8988T (cell line): ENCODE measurements around the gene OR2AT4.
A peak's percentile ranks its signal among the peaks of the same experiment; 100 is the strongest.
"Not testable (repeated sequence)": the region's sequence is repeated elsewhere in the genome, so short reads cannot be mapped to it uniquely, and the experiment has no call there.

Experiments
- DNase-seq: peaks from one replicate; pipeline ENCODE4 v3.0.0; 2011

OR2AT4 gene

DNA sequence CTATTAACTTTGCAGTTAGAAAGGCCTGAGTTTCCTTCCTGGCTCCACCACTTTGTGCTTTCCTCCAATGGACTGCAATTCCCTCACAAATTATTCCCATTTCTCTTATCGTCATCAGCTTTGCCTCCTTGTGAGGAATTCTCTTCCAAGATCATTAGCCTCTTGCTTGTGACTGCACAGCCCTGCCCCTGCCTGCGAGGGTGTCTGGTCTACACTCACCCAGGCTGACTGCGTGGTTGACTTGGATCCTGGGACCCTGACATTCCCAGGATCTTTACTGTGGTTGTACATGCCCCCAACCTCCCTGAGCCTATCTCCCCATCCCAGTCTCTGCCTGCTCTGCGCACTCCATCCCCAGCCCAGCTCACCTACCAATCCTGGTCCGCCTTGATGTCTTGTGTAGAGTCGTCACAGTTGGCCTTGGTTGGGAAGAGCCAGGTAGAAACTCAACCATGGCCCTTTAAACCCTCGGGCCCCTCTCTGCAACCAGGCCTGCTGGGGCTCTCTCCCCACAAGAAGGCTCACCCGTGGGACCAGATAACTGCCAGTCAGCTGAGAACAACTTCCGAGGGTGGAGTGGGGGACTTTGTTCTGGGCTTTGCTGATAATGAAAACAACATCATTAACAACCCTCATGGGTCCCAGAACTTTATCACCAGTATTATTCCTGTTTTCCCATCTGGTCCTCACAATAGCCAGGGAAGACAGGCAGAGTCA is at the start of gene OR2AT4:
TSS of gene OR2AT4 (minus strand) at position 421 of the 717 bp plus-strand sequence.
- no peak for DNase-seq

DNA sequence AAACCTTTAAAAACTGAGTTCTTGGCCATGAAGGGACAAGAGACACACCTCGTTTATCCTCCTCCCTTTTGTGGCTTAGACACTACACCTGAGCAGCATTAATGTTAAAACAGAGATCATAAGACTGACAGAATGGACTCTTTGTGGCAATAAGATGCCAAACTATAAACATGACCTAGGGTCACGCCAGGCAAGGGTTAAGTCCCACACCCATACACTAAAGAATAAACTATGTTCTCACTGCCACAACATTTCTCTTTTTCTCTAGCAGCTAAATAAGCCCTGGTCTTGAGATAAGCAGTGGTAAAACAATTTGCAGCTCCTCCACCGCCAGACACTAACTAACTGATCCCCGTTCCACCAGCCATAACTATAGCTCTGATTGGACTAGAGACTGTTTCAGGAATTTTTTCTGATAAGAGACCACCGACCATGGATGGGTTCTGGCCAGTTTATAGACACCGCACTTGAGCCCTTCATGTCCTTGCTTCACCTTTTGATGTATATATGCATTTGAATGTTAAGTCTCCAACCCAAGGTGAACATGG is 49.4 kb upstream of the OR2AT4 start:
- DNase-seq, result no peak

DNA sequence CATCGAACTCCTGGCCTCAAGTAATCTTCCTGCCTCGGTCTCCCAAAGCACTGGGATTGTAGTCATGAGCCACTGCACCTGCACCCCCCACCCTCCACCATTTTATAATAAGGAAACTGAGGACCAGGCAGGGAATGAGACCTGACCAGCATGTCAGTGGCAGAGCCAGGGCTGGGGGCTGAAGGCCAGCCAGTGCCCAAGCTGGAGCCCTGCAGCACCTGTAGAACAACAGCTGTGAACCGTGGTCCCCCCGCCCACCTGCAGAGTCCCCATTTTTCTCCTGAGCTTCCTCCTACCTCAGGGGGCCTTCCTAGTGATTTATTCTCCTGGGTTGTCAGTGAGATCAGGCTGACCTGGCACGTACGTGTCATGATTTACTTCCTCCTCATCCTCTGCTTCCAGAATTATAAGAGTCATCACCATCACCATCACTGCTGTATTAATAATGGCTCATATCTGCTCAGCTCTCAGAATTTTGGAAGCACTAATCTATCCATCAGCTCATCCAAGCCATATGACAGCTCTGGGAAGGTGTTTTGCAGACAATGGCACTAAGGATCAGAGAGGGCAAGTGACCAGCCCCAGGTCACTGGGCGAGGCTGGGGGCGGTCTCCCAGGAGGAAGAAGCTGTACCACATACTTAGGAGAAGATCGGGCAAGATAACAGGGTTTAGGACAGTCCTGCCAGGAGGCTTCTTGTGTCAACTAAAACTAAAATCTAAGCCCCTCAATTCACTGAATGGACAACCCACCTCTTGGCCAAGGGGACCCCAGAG is 48.7 kb upstream of the OR2AT4 start:
- DNase-seq, result no peak

DNA sequence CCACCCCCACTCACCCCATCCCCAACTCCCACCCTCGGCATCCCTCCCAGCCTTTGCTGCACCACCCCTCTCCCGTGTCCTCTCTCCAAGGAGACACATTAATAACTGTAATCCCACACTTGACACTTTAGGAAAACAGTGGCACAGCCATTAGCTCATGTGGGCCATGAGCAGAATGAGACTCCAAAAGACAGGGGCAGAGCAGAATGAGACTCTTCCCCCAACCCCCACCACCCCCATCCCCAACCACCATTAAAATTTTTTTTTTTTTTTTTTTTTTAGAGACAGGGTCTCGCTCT is 48.0 kb upstream of the OR2AT4 start:
- no peak for DNase-seq

DNA sequence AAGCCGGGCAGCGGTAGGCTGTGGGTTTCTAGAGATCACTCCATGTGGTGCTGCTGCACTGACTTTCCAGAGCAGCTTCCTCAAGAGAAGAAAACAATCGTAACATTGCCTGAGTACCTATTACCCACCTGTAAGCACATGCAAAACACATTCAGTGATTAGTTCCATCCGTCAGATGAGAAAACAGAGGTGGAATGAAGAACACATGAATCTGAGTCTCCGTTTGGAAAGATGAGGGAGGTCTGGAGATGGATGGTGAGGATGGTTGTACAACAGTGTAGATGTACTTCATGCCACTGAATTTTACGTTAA is 46.7 kb upstream of the OR2AT4 start:
- DNase-seq, result no peak

DNA sequence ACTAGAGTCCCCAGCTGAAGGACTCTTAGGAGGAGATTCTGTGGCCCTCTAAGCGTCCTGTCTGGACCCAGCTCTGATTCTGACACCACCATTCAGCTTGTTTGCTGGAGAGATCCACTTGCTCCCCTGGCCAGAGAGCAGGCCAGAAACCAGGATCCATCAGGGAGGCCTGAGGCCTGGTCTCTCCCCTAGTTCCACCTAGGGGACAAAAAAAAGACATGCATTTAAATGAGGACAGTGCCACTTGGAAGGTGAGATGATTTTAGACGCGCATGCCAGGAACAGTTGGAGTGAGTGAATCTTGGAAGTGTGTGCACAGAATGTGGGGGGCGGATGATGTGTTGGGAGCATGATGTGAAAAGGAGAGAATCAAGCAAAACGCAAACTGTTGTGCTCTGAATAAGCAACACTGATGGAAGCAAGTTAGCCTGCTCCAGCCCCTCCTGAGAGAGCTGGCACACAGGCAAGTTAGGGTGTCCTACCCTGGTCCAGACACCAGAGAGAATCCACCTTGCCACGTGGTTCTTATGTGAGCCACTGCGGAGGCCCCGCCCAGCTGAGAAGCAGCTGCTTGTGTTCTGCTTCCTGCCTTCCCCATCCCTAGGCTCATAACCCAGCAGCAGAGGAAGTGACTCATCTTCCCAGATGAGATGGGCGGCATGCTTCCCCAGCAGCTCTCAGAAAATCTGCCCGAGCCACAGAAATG is 46.2 kb upstream of the OR2AT4 start:
- DNase-seq, result peak; percentile 90

DNA sequence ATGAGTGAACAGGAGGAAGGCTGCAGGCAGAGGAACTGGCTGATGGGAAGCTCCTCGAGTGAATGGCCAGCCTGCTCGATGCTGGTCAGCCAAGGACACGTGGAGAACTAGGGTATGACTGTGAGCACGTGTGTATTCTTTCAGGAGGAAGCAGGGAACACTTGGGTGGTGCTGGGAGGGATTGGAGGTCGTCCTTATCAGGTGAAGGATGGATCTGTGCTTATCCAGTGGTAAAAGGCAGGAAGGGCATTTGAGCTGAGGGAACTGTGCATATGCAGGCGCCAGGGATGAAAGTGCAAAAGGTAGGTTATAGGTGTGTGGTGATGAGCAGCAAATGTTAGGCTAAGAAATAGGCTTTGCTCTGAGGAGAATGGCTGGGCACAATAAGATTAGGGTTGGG is 44.5 kb upstream of the OR2AT4 start:
- DNase-seq, result peak; percentile 3

DNA sequence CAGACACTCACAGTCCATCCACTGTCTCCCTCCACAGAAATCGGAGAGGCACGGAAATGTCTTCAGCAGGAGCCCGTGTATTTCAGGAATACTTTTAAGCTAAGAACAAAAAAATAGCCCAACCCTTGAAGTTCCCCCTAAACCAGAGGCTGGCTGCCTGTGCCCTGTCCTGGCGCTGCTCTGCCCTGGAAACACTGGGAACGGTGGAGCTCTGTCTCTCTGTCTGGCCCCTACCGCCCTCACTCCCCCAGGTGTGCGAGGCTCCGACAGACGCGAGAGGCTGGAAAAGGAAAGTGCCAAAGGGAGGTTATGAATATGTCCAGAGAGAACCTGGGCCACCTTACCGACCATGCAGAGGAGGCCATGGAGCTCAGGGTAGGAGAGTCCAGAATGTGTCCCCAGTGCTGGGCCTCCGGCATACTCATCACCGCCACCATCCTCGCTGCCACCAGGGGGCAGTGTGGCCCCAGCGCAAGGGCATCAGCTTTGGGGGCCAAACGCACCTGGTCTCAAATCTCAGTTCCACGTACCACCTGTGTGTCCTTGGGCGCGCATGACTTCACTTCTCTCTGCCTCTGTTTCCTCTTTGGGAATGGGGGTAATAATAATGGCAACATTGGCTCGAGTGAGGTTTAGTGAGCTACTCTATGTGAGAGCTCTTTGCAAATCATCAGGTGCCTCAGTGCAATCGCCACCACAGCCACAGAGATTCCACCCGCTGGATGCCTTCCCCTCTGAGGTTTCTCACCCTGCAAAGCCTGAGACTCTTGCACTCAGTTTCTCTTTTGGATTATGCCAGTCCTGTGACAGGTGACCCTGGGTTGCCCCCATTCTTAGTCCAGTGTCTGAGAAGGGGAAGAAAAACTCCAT is 43.8 kb upstream of the OR2AT4 start:
- DNase-seq, result peak; percentile 79

DNA sequence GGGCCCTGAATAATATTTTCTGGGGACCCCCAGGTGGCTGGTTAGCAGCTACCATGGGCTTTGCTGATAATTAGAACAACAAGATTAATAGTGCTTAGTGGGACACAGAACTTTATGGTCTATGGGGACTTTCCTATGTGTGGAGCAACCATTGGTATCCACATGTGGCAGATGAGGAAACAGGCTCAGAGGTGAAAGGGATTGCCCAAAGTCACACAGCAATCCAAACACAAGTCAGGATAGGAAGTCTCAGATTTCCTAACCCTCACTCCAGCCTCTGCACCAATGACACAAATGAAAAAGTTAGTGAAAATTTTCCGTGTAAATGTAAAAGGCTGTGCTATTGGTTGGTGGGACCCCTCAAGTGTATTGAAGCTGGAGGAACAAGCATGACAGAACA is 39.0 kb upstream of the OR2AT4 start:
- DNase-seq, result no peak

DNA sequence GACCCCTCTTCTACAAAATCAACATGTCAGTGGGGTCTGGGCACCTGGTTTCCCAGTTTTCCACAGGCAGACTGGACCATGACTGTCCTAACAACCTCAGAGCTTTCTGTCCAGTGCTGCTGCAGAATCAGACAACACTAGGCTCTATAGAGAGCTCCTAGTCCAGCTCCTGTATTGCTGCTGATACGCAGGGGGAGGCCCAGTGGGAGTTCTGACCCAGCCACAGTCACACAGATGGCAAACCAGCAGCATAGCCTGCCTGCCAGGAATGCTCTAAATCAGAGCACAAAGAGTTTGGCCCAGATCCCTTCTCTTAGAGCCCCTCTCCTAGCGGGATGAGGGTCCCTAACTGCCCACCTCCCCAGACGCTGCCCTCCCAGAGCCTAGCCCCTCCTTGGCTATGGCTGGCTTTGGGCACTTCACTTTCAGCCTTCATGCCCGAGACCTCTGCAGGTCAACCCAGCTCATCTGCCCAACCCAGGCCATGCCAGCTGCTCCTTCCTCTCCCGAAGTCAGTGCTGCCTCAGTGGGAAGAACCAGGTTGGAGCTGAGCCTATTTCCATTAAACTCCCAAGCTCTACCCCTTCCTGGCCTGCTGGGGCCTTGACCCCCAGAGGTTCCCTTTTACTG is 38.5 kb upstream of the OR2AT4 start:
- DNase-seq, result no peak

- no peak for DNase-seq
Observed at GRCh38 chr11:75133976-75134375, 37.3 kb upstream of the OR2AT4 start.

DNA sequence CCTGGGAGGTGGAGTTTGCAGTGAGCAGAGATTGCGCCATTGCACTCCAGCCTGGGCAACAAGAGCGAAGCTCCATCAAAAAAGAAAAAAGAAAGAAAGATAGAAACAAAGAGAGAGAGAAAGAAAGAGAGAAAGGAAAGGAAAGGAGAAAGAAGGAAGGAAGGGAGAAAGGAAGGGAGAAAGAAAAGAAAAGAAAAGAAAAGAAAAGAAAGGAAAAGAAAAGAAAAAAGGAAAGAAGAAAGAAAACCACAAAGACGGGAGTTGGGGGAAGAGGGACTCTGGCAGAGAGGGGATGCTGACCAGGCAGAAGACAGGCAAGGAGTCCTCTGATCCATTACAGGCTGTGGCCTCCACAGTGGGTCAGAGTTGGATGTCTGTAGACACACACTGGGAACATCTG is 35.4 kb upstream of the OR2AT4 start:
- DNase-seq, result no peak

- no peak for DNase-seq
Observed at GRCh38 chr11:75126564-75126963, 29.9 kb upstream of the OR2AT4 start.

DNA sequence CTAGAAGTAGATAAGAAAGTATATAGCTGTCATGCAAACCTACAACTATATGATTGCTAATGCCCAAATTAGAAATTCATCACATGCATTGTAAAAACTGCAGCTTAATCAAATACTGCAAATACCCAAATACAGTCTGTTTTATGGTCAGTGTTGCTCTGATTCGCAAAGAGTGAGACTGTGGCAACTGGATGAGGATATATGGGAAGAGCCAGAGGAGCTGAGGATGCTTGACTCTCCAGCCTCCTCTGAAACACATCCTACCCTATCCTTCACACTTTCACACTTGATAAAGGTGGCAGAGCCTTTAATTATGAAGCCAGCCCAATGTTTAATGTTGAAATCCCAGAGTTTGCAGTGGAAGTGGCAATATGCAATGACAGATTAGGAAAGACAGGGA is 21.9 kb upstream of the OR2AT4 start:
- DNase-seq, result no peak

- DNase-seq, result no peak
Observed at GRCh38 chr11:75114465-75114864, 17.8 kb upstream of the OR2AT4 start.

- no peak for DNase-seq
Observed at GRCh38 chr11:75113030-75113429, 16.4 kb upstream of the OR2AT4 start.

- DNase-seq, result no peak
Observed at GRCh38 chr11:75112200-75112599, 15.5 kb upstream of the OR2AT4 start.

DNA sequence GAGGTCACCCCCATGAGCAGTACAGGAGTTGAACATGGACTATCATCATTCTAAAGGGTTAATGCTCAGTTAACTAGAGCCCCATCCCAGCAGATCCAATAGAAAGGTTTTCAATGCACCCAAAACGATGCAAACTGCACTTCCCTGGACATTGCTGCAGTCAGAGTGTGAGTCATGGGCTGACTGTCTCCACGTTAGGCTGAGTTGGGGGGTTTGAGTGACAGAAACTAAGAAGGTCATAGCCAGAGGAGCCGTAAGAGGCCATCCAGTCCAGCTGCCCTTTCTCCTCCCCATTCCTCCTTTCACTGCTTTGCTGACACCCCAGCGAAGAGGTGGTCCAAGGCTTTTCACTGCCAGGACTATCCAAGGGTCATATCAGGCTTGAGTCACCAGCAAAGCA is 10.5 kb upstream of the OR2AT4 start:
- no peak for DNase-seq

GRCh38 chr11:75105967-75106681 is 9.4 kb upstream of the OR2AT4 start:
- not testable (repeated sequence) for DNase-seq

GRCh38 chr11:75105462-75105925 is 8.8 kb upstream of the OR2AT4 start:
- no peak for DNase-seq

DNA sequence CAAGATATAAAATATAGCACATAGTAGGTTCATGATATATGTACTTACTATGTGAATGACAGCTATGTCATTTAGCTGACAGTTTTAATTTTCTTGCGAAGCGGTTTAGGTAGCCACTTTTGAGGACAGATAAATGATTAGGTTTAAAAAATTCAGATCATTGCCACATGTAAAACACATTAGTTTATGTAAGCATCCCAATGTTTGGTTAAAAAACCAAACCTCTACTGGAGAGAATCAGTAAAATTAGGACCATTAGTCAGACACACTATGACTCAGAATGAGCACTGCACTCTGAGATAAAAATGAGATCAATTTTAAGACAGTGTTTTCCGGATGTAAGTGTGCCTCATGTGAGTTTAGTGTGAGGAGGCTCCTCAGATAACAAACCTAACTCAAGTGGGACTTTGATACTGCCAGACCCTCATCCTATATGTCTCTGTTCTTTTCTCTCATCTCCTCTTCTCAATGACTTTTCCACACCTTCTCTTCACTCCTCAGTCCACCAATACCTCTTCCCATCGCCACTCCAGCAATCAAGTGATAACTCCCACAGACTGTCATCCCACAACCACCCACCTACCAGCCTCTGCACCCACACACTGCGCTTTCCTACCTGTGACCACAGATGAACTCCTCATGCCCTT is 6.8 kb upstream of the OR2AT4 start:
- no peak for DNase-seq
